GM18520 (cell line): ENCODE data around the gene UGT2A2.

Source experiments
- ATAC-seq: cut with Tn5 transposase; IDR thresholded peaks from one replicate; pipeline ENCODE4 v1.9.1; 2021; ENCODE audit not compliant: unreplicated experiment

UGT2A2 gene

DNA sequence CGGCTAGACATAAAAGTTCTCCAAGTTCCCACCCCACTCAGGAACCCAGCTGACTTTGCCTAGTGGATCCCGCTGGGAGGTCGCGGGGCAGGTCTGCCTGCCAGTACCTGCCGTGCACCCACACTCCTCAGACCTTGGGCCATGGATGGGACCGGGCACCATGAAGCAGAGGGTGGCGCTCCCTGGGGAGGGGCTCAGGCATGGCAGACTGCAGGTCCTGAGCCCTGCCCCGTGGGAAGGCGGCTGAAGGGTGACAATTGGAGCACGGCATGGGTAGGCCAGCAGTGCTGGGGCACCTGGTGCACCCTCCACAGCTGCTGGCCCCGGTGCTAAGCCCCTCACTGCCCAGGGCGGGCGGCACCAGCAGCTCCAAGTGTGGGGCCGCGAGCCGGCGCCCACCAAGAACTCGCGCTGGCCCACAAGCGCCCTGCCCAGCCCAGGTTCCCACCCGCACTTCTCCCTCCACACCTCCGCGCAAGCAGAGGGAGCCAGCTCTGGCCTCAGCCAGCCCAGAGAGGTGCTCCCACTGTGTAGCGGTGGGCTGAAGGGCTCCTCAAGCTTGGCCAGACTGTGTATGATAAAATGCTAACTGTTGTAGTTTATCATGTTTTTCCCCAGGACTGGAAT is 63.1 kb downstream of the UGT2A2 start:
- no peak for ATAC-seq

DNA sequence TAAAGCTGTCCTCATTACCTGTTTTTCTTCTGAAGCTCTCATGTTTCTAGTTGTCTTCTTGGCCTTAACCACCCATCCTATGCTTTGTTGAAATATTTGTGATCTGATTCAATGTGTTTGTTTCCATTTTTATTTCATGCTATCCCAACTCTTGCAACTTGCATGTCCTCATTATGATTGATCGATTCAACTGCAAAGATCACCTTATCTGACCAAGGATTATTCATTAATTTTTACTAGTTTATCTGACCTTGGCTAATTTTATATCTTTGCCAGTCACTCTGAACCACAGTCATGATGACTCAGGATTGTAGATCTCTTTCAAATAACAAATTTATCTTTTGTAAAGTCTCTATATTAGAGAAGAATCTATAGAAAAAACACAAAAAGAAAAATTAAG is 70.7 kb downstream of the UGT2A2 start:
- no peak for ATAC-seq

DNA sequence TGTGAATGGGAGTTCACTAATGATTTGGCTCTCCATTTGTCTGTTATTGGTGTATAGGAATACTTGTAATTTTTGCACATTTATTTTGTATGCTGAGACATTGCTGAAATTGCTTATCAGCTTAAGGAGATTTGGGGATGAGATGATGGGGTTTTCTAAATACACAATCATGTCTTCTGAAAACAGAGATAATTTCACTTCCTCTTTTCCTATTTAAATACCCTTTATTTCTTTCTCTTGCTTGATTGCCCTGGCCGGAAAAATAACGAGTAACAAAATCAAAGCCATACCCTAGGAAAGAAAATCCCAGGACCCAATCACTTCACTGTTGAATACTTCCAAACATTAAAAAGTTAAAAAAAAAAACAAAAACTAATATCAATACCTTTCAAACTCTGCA is 76.0 kb downstream of the UGT2A2 start:
- no peak for ATAC-seq

DNA sequence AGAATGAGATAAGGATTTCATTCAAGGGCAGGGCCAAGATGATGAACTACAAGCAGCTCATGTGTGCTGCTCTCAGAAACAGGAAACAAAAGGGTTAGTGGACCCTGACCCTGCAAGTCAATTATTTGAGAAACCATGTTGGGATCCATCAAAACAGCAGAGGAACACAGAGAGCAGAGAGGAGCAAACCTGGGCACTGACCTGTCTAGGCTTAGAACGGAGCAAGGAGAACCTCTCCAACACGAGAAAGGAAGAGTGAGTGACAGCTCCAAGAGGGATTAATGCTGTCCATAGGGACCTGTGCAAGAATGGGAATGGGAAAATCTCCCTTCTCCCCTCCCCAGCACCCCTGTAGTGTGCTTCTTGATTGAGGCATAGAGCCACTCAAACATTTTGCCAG is 89.8 kb downstream of the UGT2A2 start:
- no peak for ATAC-seq

DNA sequence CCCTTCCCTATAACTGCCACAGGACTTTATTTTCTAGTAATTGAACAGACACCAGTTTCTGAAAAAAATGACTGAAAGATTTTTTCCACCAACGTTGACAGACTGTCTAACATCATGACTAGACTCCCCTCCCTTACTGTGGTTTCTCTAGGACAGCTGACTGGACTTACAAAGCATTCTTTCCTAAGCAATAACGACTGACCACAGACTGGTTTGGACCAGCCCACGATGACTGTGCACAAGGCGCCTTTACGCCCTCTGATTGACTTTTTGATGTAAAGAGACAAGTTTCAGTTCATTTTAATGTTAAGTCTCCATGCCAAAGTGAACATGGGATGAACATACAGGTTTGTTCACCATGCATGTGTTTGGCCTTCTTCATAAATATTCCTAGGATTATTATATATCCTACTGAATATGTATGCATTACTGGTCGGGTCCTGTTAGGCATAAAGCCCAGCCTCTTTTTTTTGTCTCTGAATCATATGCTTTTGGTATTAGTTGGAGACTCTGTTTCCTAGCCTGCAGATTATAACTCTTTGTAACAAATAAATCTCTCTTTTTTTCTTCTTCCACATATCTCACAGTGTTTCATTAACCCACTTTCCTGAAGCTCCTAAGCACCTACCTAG is 93.2 kb downstream of the UGT2A2 start:
- no peak for ATAC-seq
